GM10266 (cell line): ENCODE measurements around the gene GLIS1.

Source experiments
- DNase-seq: peaks from one replicate; pipeline ENCODE4 v3.0.0; 2012; ENCODE audit errors: extremely low spot score
- CTCF ChIP-seq: IDR thresholded peaks from 2 replicates; pipeline ENCODE4 v1.5.1; 2012; ENCODE audit warnings: mild to moderate bottlenecking, low read depth; ENCODE audit not compliant: control insufficient read depth, insufficient read depth; ENCODE audit errors: missing control alignments

Gene GLIS1

GRCh38 chr1:53593758-53594380 is 145.1 kb downstream of the GLIS1 start:
- DNase-seq: no peak
- TF ChIP-seq CTCF: no peak

GRCh38 chr1:53592985-53593757 is 145.8 kb downstream of the GLIS1 start:
- no peak for TF ChIP-seq CTCF
- no peak for DNase-seq

- DNase-seq: no peak
- TF ChIP-seq CTCF: peak; percentile 15
These were observed 146.4 kb downstream of the GLIS1 start for GRCh38 chr1:53592521-53592982.

- TF ChIP-seq CTCF: no peak
- no peak for DNase-seq
These were observed 147.0 kb downstream of the GLIS1 start for GRCh38 chr1:53591924-53592323.

- DNase-seq: no peak
- TF ChIP-seq CTCF: no peak
These were observed 148.1 kb downstream of the GLIS1 start for GRCh38 chr1:53590531-53591515.

- no peak for TF ChIP-seq CTCF
- DNase-seq: no peak
These were observed 148.9 kb downstream of the GLIS1 start for GRCh38 chr1:53590104-53590503.
